HPDE6-E6E7 (cell line): ENCODE data around the gene EFS.
"Not testable (repeated sequence)": the region's sequence is repeated elsewhere in the genome, so short reads cannot be mapped to it uniquely, and the experiment has no call there.

Source experiments
- DNase-seq: peaks from one replicate; pipeline ENCODE4 v3.0.0; 2011; ENCODE audit warnings: missing footprints; ENCODE audit errors: extremely low spot score

EFS gene

DNA sequence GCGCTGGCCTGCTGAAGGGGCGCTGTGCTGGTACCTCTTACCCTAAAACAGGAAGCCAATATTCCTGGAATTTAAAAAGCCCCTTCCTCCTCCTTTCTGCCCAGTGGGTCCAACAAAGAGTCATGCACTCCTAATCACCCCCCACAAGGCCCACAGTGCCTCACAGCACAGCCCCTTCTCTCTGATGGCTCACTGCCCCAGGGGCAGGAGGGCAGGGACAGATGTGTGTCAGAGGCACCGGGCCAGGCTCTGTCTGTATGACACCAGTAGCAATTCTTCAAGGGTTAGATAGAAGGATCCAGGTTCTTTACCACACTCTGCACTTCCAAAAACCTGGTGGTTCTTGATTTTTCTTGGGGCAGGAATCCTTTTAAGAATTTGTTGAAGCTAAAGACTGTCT, 34.2 kb upstream of the EFS start:
- no peak for DNase-seq

DNA sequence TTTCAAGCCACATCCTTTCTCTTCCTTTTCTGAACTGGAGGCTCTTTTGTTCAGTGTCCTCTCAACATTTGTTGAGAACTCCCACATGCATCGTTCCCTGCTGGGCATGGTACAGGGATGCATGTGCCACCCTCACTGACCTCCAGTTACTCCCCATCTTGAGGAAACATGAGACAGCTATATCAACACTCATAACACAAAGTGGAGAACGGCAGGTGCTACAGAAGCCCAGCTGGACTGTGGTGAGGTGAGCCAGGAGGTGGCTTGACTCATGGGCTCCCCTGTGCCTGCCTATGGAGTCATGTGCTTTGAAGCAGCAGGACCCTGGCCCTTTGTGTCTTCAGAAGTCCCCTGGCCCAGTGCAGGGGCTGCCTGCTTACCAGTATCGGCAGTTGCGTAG, 33.4 kb upstream of the EFS start:
- DNase-seq: no peak

DNA sequence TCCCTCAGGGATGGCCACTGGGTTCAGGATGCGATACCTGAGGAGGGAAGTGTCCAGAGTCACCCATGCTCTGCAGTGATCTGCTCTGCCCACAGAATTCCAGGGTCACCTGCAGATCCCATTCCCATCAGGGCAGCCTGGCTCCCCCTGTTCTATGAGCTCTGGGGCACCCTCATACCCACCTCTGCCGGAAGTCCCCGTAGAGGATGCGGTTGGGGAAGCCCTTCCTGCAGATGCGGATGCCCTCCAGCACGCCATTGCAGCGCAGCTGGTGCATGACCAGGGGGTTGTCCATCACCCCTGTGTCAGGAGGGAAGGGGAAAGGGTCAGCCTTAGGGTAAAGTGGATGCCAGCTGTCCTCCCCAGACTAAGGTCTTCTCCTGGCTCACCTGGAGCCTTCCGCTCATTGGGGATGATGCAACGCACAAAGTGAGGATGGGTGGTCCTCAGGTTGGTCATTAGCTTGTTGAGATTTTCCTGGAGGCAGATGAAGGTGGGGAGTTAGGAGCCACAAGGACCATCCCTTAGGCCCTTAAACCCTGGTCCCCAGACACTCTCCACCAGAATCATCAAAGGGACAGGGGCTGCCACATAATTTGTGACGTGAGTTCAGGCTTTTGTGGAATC, 31.9 kb upstream of the EFS start:
- DNase-seq: no peak

DNA sequence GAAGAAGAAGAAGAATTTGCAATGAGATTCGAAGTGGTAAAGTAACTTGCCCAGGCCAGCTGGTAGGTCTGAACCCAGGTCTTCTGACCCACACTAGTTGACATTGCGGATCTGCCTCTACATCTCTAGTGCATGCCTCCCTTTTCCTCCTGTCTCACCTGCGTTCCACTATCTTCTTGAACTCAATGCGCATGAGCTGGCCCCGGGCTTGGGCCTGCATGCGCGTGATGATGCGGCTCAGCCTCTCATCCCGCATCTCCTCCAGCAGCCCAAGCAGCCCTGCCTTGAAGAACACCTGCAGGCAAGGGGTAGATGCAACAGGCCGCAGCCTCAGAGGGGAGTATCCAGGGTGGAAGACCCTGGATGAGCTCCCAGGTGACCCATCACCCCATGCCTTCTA, 31.2 kb upstream of the EFS start:
- DNase-seq: no peak

DNA sequence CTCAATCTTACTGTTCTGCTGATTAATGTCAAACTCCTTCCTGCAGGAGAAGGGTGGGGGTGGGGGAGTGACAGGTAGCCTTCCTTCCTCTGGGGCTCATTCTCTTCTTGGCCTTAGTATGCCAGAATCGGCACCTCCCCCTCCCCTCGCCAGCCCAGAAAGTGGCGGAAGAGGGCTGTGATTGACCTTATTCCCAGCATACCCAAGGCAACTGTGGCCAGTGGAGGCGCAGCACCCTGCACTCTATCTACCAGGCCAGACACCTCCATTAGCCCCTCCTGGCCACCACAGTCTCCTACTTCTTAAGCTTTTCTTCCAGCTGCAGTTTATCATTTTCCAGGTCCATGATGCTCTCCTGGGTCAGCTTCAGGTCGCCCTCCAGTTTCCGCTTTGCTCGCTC, 27.6 kb upstream of the EFS start:
- no peak for DNase-seq

DNA sequence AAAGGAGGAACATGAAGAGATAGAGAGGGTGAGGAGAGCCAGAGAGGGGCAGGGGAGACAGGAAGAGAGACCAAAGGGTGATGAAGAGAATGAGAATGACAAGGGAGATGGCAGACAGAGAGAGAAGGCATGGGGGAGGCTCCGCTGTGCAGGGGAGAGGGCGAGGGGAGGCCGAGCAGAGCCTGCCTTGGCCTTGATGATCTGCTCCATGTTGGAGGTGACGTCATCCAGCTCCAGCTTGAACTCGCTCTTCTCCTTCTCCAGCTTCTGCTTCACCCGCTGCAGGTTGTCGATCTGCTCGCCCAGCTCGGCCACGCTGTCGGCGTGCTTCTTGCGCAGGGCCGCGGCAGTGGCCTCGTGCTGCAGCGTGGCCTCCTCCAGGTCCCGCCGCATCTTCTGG, 24.9 kb upstream of the EFS start:
- not testable (repeated sequence) for DNase-seq

DNA sequence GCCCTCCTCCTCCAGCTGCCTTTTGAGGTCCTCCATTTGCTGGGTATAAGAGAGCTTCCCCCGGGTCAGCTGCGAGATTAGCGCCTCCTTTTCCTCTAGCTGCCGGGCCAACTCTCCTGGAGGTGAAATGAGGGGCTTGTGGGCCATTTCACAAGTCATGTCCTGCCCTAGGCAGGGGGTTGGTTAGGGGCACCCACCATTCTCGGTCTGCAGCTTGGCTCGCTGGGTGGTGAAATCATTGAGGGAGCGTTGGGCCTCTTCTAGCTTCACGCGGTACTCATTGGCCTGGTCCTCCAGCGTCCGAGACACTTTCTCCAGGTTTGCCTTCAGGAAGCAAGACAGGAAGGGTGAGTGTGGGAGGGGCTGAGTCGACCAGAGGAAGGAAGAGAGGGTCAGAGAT, 24.4 kb upstream of the EFS start:
- no peak for DNase-seq

DNA sequence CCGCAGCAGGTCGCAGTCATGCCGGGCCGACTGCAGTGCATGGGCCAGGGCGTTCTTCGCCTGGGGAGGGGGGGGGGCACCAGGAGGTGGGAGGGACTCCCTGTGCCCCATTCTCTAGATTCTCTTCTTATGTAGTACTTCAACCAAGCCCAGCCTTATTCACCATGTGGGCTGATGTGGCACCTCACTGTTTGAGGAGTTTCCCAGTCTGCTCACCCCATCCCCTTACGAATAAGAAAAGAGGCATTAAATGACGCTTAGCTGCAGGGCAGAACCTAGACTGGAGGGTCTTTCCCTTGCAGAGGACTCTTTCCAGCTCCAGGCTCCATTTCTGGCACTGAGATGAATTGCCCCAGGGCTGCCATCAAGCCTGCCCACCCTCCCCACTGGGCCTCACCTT, 24.0 kb upstream of the EFS start:
- DNase-seq: no peak

DNA sequence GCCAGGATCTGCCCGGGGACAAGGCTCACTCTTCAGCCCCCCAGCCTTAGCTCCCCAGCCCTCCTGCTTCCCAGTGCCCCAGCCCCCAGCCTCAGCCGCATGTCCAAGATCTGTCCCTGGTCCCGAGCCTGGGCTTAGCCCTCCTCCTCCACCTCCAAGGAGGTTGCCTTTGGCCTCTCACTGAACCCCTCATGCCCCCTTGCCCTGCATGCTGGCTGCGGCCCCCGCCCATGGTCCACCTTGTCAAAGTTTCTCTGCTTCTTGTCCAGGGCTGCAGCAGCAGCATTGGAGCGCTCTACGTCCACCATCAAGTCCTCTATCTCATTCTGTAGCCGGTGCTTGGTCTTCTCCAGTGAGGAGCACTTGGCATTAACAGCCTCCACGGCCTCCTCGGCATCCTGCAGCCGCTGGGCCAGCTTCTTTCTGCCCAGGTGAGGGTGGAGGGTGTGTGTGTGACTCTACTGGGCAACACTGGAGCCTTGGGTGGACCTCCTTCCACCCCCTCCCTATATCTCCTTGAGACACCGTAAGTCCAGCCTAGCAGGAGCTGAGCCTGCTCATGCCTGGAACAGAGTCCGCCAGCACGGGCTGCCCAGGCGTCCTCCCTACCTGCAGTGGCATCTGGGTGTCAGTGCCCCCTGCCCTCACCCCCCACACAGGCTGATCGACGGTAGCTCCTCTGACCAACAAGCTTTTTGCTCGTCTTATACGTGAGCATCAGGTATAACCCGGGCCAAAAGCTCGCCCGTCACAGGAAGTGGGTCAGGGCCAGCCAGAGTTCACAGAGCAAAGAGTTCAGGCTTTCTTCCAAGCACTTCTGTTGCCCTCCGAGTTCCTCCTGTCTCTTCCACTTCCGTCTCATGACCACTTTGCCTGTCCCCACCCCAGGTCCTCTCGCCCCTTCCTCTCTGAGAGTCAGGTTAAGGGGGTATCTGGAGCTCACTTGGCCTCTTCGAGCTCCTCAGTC, 23.2 kb upstream of the EFS start:
- no peak for DNase-seq

DNA sequence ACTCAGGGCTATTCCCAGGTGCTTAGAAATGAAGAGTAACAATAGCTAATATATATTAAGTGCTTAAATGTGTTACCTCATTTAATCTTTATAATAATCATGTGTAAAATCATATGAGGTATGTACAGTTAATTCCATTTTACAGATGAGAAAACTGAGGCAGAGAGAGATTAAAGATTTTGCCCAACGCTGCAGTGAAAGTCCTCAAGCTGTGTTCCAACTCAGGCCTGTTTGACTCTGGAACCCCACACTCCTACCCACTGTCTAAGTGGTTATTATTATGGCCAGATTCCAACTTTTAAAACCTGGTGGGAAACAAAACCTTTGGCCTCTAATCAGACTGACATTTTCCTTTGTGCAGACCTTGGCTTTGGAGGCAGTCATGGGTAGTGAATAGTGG, 22.0 kb upstream of the EFS start:
- DNase-seq: no peak

DNA sequence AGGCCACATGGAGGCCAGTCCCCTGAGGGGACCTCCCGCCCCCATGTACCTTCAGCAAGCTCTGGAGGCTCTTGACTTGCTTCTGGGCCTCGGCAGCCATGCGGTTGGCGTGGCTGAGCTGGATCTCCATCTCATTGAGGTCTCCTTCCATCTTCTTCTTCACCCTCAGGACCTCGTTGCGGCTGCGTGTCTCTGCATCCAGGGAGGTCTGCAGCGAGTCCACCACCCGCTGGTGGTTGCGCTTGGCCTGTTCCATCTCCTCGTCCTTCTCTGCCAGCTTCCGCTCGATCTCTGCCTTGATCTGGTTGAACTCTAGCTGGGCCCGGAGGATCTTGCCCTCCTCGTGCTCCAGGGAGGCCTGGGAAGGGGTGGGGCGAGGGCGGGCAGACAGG, 21.3 kb upstream of the EFS start:
- DNase-seq: not testable (repeated sequence)

DNA sequence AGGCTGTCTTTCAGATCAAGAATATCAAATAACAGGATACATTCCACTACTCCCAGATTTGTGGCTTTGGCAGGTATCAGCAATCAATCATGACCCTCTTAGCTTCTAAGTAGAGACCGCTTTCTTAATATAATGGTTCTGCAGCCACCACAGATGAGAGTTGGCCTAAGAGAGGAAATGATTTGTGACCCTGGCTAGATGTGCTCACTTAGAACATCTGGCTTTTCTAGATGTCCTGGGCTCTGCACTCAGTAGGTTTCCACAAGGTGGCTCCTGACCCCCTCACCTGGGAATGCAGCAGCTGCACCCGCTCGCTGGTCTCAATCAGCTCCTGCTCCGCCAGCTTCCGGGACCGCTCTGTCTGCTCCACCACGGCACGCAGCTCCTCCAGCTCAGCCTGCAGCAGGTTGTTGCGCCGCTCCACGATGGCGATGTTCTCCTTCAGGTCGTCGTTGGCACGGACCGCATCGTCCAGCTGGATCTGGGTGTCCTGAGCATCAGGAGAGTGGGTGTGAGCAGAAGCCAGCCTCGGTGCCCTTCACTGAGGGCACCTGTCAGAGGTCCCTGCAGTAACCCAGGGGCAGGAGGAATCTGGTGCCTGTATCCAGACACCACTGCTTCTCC, 20.8 kb upstream of the EFS start:
- DNase-seq: no peak

DNA sequence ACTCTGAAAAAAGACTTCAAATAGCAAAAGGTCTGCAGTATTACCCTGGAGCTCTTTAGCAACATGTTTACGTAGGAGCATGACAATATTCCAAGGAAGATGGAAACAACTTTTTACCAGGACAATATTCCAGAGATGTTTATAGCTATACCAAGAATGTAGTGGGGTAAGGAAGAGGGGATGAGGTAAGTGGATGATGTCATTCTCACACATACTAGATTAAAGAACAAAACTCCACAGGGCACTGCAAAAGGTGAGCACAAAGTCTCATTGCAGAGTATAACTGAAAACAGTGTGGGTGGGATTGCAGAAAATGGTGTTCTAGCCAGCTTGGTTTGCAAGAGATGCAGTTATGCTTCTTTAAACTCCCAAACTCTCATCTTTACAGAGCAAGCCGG, 20.3 kb upstream of the EFS start:
- DNase-seq: no peak

DNA sequence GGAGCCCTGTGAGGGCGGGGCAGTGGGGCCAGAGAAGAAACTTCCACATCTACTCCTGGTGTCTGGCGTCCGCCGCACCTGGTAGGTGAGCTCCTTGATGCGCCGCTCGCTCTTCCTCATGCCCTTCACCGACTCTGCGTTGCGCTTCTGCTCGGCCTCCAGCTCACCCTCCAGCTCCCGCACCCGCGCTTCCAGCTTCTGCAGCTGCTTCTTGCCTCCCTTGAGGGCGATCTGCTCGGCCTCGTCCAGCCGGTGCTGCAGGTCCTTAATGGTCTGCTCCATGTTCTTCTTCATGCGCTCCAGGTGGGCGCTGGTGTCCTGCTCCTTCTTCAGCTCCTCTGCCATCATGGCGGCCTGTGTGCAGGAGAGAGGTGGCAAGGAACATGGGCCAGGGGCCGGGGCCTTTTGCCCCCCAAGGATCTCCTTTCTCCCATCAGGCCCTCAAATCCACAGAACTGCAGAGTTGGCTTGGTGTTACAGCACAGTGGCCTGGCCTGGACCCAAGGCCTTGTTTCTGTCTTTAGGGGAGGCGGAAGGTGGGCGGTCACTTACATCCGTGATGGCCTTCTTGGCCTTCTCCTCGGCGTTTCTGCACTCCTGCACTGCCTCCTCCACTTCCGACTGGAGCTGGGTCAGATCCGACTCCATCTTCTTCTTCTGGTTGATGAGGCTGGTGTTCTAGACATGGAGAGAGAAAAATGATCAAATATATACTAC, 19.6 kb upstream of the EFS start:
- no peak for DNase-seq

DNA sequence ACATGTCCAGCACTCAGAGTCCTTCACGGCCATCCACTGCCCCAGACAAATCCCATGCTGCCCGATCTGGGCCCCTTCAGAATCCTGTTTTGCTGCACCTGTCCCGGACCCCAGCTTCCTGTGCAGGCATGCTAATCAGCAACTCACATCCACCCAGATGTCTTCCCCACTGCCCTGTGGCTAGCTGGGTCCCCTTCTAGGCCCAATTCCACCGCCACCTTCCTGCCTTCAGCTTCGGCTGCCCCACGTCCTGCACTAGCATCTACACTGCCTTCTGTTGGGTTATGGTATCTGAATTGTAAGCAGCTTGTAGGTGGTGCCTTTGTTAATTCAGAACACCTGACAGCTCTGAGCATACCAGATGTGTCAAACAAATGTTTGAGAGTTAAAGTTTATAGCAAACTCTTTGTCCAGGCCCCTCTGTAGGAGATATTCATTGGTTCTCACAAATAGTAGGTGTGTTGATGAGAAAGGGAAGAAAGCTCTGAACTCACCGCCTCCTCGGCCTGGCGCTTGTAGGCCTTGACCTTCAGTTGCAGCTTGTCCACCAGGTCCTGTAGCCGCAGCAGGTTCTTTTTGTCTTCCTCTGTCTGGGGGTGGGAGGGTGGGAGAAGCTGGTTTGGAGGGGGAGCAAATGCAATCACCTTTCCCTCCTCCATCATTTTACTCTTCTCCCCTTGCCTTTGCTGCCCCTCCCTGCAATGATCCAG, 17.9 kb upstream of the EFS start:
- no peak for DNase-seq

DNA sequence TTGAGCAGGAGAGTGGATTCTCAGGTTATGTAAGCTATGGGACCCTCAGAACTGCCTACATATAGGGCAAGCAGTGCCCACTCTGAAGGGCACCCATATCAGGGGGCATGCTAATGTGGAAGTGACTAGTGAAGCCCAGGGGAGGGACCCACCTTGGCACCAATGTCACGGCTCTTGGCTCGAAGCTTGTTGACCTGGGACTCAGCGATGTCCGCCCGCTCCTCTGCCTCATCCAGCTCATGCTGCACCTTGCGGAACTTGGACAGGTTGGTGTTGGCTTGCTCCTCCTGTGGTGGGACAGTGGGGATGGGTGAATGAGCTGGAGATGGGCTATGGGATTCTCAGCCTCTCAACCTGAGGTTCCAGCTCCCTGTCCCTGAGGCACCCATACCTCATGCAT, 17.3 kb upstream of the EFS start:
- DNase-seq: no peak

DNA sequence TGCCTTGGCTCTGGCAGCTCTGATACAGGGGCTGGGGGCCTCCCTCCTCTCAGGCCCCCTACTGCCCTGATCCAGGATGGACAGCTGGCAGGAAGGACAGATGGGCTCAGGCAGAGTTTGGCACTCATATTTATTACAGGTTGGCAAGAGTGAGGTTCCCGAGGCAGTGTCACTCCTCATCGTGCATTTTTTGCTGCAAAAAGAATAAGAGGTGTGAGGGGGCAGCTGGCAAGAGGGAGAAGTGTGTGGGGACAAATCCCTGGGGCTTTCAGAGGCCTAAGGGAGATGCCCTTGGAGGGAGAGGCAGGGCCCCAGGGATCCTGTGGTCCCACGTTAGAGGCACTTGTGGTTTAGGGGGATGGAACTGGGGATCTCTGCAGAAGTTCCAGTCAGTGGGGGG, 16.9 kb upstream of the EFS start:
- no peak for DNase-seq

DNA sequence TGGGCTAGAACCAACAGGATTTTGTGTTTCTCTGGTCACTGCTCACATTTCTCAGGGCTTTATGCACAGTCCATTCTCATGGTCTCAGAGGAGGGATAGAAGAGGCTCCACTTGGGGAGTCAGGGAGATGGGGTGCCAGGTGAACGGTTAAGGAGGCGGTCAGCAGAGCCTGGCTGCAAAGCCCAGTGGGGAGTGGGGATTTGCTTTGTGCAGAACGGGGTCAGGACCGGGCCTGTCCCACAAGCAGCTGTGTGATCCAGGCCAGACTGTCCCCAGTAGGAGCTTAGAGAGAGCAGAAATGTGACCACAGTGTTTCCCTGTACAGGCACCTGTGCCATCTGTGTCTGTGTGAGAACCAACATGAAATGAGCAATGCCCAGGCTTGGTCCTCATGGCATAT, 16.0 kb upstream of the EFS start:
- DNase-seq: no peak

DNA sequence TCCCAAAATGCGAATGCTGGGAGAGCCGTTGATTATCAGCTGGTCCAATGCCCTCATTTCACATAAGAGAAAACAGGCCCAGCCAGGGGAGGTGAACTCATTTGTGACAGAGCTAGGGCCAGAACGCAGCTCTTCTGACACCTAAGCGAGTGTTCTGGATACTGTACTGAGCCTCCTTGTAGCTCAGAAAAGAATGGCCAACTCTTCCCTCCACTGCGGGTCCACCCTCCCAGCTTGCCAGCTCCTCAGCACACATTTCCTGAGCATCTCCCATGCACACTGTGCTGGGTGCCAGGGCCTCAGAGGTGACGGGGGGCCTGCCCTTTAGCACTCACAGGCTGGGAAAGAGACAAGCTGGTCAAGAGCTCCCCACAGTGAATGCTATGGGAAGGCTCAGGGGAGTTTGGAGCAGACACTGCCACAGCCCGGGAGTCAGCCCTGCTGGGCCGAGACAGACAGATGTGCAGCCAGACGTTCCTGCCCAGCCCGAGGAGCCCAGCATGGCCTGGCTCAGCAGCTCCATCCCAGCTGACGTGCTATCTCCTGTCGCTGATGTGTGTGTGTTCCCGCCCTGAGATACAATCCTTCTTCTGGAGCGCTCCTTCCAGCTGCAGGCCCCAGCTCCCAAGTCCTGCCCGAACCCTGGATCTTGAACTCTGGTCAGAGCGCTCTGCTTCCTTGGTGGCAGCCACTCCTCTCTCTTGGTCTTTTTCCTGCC, 15.4 kb upstream of the EFS start:
- no peak for DNase-seq

DNA sequence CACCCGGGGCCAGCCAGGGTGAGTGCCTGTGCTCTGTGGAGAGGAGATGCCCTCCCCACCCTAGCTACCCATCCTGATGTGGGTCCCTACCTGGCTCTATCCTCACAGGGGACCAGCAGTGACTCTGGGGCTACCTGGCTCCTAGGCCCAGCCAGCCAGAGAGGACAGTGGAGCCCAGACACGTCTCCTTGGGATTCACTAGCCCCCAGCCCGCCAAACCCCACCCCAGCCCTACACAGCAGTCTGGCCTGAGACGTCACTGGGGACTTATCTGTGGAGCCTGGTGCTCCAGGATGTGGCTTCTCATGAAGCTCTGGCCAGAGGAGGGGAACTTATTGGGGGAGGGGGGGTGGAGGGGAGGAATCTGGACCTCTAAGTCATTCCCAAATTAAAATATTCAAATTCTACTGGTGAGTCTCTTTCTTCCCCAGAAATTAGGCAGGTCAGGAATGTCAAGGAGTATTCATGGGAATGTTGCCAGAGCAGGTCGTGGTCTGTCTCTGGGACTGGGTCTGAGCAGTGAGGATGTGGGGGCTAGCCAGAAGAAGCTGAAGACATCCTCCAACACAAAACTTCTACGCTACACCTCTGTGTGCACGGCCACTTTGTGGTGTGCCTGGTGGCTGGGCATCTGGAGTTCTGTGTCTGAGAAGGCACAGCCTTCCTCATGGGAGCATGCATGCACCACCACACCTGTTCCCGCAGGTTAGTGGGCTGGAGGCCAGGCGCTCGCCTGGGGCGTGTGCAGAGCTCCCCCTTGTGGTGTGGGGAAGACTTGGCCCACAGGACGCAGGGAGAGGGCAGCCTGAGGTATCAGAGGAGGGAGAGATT, 14.6 kb upstream of the EFS start:
- DNase-seq: peak; percentile 74
